Measurements from ENCODE around the gene MYO18A.
"Not testable (repeated sequence)": the region's sequence is repeated elsewhere in the genome, so short reads cannot be mapped to it uniquely, and the experiment has no call there.

Gene MYO18A

DNA sequence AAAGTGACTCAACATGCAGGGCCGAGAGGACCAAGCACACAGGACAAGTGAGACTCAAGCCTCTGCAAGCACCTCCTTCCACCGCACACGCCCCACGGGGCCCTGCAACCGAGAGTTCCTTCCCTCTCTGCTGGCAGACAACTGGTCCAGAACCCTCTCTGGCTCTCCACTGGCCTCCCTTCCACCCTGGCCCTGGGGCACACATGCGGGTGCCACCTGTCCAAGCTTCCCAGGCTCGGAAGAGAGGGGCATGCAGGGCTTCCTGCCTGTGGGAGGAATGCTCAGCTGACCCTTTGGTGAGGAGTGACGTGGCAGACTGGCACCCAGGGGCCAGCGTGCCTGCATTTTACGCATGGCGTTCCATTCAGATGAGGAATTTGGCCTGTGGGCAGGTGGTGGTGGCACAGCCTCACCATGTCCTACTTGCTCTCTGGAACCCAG lies 77.4 kb downstream of the MYO18A start:
- no peak for DNase-seq (ENCODE audit: low spot score)

GRCh38 chr17:29102046-29102445 lies 78.2 kb downstream of the MYO18A start:
- no peak for DNase-seq (ENCODE audit: low spot score)

GRCh38 chr17:29100296-29100695 lies 79.9 kb downstream of the MYO18A start:
- DNase-seq (ENCODE audit: low spot score), result no peak

- DNase-seq (ENCODE audit: low spot score), result no peak
Observed at GRCh38 chr17:29099527-29099926, 80.7 kb downstream of the MYO18A start.

- no peak for DNase-seq (ENCODE audit: low spot score)
Observed at GRCh38 chr17:29096094-29096493, 84.1 kb downstream of the MYO18A start.

- DNase-seq (ENCODE audit: low spot score), result no peak
Observed at GRCh38 chr17:29095439-29095838, 84.8 kb downstream of the MYO18A start.

DNA sequence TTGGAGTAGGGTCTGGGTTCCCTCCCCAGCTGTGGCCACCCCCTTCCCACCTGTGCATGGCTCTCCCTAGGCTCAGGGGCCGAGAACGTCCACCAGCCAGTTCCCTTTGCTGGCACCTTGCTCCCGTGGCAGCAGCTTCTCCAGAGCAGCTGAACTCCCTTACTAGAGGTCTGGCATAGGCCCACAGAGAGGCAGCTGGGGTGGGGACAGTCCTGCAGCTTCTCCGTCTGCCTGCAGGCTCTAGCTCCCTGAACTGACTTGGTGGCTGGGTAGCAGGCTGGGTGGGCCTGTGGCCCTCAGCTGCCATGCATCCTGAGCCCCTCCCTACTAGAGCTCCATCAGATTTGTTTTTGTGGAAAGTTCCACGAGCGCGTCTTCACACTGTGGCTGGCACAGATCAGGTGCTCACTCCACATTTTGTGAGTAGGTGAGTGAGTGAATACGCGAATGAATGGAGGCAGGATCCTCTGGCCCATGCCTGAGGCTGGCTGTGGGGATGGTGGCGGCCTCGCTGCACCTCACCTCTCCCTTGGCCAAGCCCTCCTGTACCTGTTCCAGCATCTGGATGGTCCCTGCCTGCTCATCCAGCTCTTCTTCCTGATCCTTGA lies 86.0 kb downstream of the MYO18A start:
- DNase-seq (ENCODE audit: low spot score), result no peak

- no peak for DNase-seq (ENCODE audit: low spot score)
Observed at GRCh38 chr17:29093090-29093871, 86.9 kb downstream of the MYO18A start.

DNA sequence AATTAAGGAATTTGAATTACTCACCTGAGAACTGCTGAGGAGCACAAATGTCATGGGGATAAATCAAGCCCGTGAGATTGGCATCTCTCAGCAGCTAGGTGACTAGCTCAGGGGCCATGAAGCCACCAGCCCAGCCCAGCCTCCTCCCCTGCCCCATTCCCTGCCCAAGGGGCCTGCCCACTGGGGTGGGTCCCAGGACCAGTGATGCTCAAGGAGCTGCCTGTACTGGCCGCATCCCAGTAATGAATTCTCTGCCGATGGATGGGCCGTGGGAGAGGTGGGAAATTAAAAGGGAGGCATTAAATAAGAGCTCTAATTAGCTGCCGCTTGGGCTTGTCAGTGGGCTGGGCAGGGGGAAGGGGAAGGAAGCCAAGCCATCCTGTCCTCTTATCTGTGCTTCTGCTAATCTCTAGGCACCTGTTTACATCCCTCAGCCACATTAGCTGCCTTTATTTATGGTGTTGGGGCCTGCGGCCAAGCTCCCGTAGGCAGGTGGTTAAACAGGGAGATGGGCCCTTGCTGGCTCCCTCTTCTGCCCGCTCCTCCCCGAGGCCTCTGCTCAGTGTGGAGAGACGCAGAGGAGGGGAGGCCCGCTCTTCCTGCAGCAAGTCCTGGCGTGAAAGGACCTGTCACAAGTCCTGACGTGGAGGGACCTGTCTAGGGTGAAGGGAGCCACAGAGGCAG lies 88.5 kb downstream of the MYO18A start:
- no peak for DNase-seq (ENCODE audit: low spot score)

DNA sequence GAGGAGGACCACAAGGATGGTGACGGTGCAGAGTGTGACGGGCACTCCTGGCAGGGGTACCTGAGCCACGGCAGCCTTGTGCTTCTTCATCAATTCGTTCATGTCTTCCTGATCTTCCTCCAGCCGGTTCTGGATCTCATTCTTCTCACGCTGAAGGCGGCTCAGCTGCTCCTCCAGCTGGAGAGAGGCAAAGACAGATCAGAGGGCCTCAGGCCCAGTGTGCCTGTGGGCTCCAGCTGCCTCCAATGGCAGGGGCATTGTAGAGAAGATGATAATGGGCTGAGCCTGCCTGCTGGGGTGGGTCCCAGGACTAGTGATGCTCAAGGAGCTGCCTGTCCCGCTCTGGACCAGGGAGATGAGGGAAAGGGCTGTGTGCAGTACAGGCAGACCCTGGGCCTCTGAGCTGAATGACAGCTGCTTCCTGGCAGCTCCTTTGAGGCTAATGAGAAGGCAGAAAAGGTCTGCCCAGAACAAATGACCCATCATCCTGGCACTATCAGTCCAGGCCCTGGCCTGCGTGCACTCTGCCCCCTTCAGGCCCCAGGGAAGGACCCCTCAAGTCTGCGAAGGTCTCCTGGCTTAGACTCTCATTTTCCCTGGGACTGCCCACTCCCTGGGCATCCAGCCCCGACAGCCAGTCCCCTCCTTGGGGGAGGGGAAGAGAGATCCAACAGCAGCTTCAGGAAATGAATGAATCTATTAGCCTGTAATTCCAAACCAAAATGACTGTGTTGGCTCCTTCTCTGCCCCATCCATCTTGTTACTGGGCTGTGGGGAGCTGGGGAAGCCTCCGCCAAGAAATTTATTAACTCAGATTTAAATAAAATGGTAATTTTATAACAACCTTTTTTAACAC lies 89.2 kb downstream of the MYO18A start:
- DNase-seq (ENCODE audit: low spot score), result no peak

DNA sequence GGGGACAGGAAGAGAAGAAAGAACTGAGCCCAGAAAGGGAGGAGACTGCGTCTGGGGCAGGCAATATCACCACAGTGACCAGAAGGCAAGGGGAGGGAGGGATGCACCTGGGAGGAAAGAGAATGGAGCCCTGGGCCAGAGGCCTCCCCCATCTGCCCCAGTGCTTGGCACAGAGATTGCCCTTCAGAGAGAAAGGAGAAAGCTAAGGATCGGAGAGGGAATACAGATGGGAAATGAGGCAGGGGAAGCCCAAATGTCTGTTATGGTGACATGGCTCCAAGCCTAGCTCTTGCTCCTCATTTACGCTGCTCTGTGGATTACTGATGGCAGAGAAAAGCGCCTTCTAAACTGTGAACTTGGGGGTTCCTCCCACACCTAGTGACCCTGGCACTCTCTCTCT lies 90.1 kb downstream of the MYO18A start:
- no peak for DNase-seq (ENCODE audit: low spot score)

DNA sequence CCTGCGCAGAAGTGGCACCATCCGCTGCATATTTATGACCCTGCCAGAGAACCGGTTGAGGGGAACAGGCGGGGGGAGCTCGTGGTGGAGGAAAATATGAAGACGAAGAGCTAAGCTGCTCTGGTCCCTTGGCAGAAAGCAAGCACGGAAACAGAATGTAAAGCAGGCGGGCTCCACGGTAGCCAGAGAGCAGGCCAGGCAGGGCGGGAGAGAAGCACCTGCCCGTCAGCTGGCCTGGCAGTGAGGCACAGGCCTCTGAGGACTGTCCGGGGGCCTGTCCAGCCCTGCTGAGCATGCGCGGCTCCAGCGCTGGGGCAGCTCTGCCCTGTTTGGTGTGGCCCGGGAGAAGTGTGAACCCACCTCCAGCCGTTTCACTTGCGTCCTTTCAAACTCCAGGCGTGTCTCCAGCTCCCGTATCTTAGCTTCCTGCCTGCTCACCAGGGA lies 90.6 kb downstream of the MYO18A start:
- DNase-seq (ENCODE audit: low spot score), result no peak

- not testable (repeated sequence) for DNase-seq (ENCODE audit: low spot score)
Observed at GRCh38 chr17:29088782-29089181, 91.4 kb downstream of the MYO18A start.

DNA sequence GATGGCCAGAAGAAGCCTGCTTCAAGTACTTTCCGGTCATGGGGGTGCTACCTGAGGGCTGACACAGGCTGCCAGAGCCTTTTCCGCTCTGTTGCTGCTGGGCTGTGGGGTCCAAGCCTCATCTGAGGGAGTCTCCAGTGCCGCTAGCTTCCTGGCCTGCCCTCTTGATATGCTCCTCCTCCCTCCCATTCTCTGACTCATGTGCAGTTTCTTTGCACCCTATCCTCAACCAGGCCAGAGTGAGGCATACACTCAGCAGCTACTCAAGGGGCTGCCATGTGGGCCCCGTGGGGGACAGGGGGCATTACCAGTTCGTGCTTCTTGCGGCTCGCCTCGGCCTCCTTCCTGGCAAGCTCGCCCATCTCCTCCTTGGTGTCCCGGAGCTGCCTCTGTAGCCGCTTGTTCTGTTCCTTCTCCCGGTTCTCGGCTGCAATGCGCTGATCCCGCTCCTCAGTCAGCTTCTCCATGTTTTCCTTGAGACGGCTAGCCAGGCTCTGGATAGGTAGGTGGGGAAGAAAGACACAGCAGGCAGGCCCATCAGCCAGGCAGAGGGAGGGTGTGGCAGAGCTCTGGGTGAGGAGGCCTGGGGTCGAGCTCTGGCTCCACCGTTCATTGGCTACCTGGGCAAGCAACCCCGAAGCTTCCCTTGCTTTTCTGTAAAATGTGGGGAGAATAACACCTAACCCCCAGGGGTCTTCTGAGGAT lies 93.4 kb downstream of the MYO18A start:
- DNase-seq (ENCODE audit: low spot score), result no peak

- no peak for DNase-seq (ENCODE audit: low spot score)
Observed at GRCh38 chr17:29085223-29085622, 95.0 kb downstream of the MYO18A start.

- DNase-seq (ENCODE audit: low spot score), result no peak
Observed at GRCh38 chr17:29084541-29085146, 95.6 kb downstream of the MYO18A start.

DNA sequence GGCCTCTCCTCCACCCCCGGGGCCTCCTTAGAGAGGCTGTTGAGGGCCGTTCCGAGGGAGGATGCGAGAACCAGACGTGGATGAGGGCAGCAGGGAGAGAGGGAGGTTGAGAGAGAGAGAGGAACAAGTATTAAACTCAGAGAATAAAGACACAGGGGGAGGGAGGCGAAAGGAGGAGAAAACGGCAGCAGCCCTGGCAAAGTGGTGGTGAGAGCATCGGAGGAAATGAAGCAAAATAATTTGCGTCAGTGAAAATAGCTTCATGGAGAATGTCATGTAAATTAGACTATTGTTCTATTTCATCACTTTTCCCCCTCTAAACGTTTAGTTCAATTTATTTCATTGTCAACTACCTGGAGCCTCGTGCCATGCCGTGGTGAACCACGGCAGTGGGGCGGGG lies 99.2 kb downstream of the MYO18A start:
- DNase-seq (ENCODE audit: low spot score), result no peak

DNA sequence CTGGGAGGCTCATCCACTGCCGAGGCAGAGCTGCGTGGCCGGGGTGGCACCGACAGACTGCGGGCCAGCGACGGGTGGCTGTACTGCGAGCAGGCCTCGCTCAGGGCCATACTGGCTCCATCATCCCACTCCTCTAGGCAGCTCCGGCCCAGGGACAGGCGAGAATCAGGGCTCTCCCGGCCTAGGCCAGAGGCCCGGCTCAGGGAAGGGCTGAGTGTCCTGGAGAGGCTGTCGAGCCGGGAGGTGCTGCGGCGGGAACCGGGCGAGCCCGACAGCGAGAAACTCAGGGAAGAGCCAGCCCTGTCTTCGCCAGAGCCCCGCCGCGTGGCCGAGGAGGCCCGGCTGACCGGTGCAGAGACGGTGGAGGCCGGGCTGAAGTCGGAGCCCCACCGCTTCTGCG lies 99.9 kb downstream of the MYO18A start:
- no peak for DNase-seq (ENCODE audit: low spot score)

DNA sequence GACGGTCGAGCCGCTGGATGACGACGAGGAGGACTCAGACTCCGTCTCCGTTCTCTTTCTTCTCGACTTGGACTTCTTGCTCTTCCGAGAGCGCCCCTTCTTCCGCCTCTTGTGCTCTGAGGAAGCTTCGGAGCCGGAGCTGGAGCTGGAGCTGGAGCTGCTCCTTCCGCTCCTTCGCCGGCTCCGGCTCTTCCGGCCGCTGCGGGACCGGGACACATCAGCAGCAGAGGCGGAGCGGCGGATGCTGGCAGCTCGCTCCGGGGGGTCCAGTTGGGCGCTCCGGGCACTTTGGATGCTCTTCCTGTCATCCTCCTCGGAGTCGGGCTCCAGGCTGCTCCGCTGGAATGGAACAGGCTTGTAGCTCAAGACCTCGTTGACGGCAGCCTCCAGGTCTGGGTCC lies 100.3 kb downstream of the MYO18A start:
- DNase-seq (ENCODE audit: low spot score), result no peak

DNA sequence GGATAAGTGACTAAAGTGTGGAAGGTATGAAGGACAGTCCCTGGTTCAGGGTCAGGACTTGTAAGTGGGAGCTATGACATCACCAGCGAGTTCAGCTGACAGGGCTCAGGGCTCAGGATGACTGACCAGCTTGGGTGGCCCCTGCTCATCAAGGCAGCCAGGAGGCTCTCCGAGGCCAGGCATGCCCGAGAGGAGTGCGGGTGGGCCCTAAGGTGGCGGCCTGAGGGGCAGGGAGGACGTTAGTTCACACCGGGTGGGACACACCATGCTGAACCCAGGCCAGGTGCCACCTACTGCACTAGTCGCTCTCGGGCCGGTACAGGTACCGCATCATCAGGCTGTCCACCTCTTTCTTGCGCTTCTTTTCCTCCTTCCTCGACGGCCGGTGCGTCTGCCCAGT lies 100.8 kb downstream of the MYO18A start:
- no peak for DNase-seq (ENCODE audit: low spot score)
